GM13976 (cell line): ENCODE data around the gene MEIS3.
"Not testable (repeated sequence)": the region's sequence is repeated elsewhere in the genome, so short reads cannot be mapped to it uniquely, and the experiment has no call there.

Source experiments
- DNase-seq: peaks from one replicate; pipeline ENCODE4 v3.0.0; 2012; ENCODE audit warnings: low spot score
- CTCF ChIP-seq: IDR thresholded peaks from 2 replicates; pipeline ENCODE4 v1.5.1; 2012; ENCODE audit warnings: borderline replicate concordance, mild to moderate bottlenecking; ENCODE audit not compliant: insufficient read depth; ENCODE audit errors: extremely low read depth, missing control alignments, control extremely low read depth
- in situ Hi-C: fragments of 300-500 bp; cut with MboI; formaldehyde crosslinking; loops from one replicate; pipeline ENCODE4 v1.12.0; 2022; ENCODE audit warnings: low sequenced_read_pairs, mixed read lengths, inconsistent platforms; ENCODE audit not compliant: unreplicated experiment

MEIS3 gene

DNA sequence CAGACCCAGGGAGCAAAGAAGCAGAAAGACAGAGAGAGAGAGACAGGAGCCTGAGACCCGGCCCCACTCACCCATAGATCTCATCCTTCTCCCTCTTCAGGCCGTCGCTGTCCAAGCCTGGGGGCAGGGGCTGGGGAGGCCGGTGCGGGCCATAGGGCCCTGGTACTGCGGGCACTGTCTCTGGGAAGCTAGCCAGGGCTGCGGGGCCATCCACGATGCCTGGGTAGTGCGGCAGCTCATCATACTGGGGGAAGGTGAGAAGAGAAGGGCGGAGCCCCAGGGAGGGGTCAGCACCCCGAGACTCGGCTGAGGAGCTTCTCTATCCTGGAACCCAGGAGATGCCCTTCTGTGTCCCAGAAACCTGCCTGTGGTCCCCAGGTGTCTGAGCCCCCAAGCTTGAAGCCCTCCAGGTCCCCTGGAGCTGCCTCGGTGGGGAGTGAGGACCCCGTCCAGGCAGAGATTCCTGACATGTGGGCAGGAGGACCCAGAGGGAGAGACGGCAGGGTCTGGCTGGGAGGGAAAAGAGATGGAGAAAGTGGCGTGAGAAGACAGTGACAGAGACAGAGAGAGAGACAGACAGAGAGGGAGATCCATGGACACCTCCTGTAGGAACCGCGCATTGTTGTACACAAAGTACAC, 2.1 kb downstream of the MEIS3 start:
- no peak for DNase-seq
- in situ Hi-C loops: loop anchor here (10.0 kb wide), 1 partner anchor 122 kb away; no protein-coding TSS in a partner anchor
- no peak for TF ChIP-seq CTCF

DNA sequence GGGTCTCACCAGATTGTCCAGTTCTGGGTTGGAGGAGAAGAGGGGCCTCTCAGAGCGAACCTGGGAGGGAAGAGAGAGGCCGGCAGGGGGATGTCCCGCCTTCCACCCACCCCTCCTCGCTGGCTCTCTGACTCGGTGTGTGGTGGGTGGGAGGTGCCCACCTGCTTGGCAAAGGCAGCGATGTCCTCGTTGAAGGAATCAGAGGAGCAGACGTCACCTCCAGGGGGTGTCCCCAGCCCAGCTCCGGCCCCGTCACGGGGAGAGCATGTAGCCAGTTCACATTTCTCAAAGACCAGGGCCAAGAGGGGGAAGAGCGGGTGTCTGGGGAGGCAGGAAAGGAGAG, 2.7 kb downstream of the MEIS3 start:
- in situ Hi-C loops: loop anchor here (10.0 kb wide), 1 partner anchor 122 kb away; no protein-coding TSS in a partner anchor
- DNase-seq: no peak
- TF ChIP-seq CTCF: no peak

DNA sequence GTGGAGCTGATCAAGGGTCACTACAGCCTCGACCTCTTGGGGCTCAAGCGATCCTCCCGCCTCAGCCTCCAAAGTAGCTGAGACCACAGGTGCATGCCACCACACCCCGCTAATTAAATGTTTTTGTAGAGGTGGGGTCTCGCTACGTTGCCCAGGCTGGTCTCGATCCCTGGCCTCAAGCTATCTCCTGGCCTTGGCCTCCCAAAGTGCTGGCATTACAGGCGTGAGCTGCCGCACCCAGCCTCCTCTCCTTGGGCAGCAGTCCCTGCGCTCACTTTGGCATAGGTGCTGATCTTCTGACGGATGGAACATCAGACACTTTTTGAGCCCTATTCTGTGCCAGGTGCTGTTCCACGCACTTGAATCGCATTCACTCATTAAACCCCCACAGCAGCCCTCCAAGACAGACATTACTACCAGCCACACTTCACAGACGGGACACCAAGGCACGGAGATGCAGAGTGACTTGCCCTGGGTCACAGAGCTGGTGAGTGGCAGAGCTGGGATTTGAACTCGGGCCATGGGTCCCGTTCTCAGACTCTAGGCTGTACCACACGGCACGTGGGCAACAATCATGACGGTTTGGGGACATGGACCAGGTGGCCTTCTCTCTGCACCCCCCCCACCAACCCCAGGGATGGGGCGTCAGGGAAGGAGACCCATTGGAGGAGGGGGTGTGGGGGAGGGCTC, 3.2 kb downstream of the MEIS3 start:
- no peak for TF ChIP-seq CTCF
- DNase-seq: no peak
- in situ Hi-C loops: loop anchor here (10.0 kb wide), 1 partner anchor 121 kb away; no protein-coding TSS in a partner anchor

DNA sequence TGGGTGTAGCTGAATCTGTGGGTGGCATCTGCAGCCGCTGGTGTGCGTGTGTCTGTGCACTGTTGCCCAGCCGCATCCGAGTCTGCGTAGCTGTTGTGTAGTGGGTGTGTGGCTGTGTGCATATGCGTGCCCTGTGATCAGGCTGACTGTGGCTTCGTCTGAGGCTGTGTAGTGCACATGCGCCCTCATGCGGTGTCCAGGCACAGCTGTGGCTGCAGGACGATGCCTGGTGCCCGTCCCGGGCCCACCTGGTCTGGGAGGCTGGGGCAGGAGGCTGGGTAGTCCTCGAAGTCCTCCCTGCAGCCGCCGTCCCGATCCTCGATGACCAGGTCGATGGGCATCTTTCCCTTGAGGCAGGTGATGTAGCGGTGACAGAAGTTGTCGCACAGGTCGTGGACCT, 4.9 kb downstream of the MEIS3 start:
- no peak for DNase-seq
- in situ Hi-C loops: loop anchor here (10.0 kb wide), 1 partner anchor 120 kb away; no protein-coding TSS in a partner anchor

GRCh38 chr19:47413941-47414340, 5.4 kb downstream of the MEIS3 start:
- DNase-seq: no peak
- in situ Hi-C loops: loop anchor here (10.0 kb wide), 1 partner anchor 119 kb away; no protein-coding TSS in a partner anchor
- TF ChIP-seq CTCF: no peak

More for the DNA sequence above, 4.9 kb downstream of the MEIS3 start:
- no peak for TF ChIP-seq CTCF

DNA sequence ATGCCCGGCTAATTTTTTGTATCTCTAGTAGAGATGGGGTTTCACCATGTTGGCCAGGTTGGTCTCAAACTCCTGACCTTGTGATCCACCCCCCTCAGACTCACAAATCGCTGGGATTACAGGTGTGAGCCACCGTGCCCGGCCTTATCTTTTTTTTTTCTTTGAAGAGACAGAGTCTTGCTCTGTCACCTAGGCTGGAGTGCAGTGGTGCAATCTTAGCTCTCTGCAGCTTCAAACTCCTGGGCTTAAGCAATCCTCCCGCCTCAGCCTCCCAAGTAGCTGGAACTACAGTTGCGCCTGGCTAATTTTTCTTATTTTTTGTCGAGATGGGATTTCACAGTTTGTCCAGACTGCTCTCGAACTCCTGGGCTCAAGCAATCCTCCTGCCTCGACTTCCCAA, 7.6 kb downstream of the MEIS3 start:
- in situ Hi-C loops: loop anchor here (10.0 kb wide), 1 partner anchor 117 kb away; no protein-coding TSS in a partner anchor
- not testable (repeated sequence) for DNase-seq

GRCh38 chr19:47411101-47411500, 8.2 kb downstream of the MEIS3 start:
- no peak for DNase-seq
- TF ChIP-seq CTCF: no peak
- in situ Hi-C loops: loop anchor here (10.0 kb wide), 1 partner anchor 116 kb away; no protein-coding TSS in a partner anchor
